SK-N-MC (cell line): ENCODE data around the gene ASGR2.

Experiments
- EZH2 ChIP-seq: fragments of 200-600 bp; sonication (generic); IDR thresholded peaks from one replicate; pipeline ENCODE4 v1.6.1; 2017; ENCODE audit warnings: antibody characterized with exemption
- FOXP2 ChIP-seq: optimal IDR thresholded peaks from 2 replicates; pipeline ENCODE3; 2011; ENCODE audit warnings: mild to moderate bottlenecking, moderate library complexity; ENCODE audit not compliant: insufficient read depth; ENCODE audit errors: extremely low read length, control extremely low read depth
- POLR2AphosphoS5 ChIP-seq: IDR thresholded peaks from 2 replicates; pipeline ENCODE4 v1.6.1; 2012; ENCODE audit warnings: mild to moderate bottlenecking, low read depth, low read length, borderline replicate concordance

- TF ChIP-seq EZH2 (no peak), POLR2AphosphoS5 (no peak), FOXP2 (no peak)
Observed at GRCh38 chr17:7124923-7125322, 10.3 kb upstream of the ASGR2 start.
